Heart left ventricle (tissue), 13 donors: ENCODE data around the gene SMOC2.

Source experiments
- CTCF ChIP-seq, 12 donors: fragments of 200-600 bp; sonication (generic) in 4 of 12; IDR thresholded peaks; one replicate each; pipeline versions ENCODE4 v1.5.0 to v1.8.0; 2018 to 2022; ENCODE audit warnings: antibody characterized with exemption in 12 of 12, mild to moderate bottlenecking in 5 of 12
- POLR2A ChIP-seq, 2 donors: fragments of 450-650 bp; IDR thresholded peaks; one replicate each; pipeline ENCODE4 v1.6.1; 2017; ENCODE audit warnings: antibody characterized with exemption in 2 of 2, mild to moderate bottlenecking in 2 of 2, moderate library complexity in 2 of 2
- donor health status: ischemic (EF 13 %, LVEDD 7.1; RV severe dilation, severe dysfunction).
- donor health status: DM: no; HTN: yes; CAD: no.
- donor health status: DM: no; HTN: no; CAD: no.
- donor health status: ischemic (EF 25% LVEDD 6.9; RV normal size, moderate dysfunction).
- donor health status: ischemic (EF 25% LVEDD 5.7; RV mildly dilated, moderate dysfunction).
- donor health status: ischemic (EF 35%, LVEDD 5.7; RV mildly dilated, moderate dysfunction).
- donor health status: nonischemic (EF 11% LVEDD 7.7; RV severe dilation, severe dysfunction).
- donor health status: DM: yes; HTN: yes; CAD: no.
- donor health status: PGD.
- donor health status: ischemic (EF 29% LVEDD 5.4; RV normal size, mild dysfunction).
- donor health status: nonischemic (EF 23%, LVEDD 6.1; RV moderate dilation, normal function).

GRCh38 chr6:168518348-168518745 lies 77.4 kb downstream of the SMOC2 start:
- TF ChIP-seq CTCF (IDR thresholded peaks at IDR 0.05) = no peak
- TF ChIP-seq POLR2A (IDR thresholded peaks at IDR 0.05) = no peak
